Measurements from ENCODE around the gene LYSMD3.

GRCh38 chr5:90483206-90483605 lies 46.2 kb downstream of the LYSMD3 start:
- TF ChIP-seq POLR2AphosphoS5 (IDR thresholded peaks at IDR 0.05): no peak
- TF ChIP-seq, protein P1, sequence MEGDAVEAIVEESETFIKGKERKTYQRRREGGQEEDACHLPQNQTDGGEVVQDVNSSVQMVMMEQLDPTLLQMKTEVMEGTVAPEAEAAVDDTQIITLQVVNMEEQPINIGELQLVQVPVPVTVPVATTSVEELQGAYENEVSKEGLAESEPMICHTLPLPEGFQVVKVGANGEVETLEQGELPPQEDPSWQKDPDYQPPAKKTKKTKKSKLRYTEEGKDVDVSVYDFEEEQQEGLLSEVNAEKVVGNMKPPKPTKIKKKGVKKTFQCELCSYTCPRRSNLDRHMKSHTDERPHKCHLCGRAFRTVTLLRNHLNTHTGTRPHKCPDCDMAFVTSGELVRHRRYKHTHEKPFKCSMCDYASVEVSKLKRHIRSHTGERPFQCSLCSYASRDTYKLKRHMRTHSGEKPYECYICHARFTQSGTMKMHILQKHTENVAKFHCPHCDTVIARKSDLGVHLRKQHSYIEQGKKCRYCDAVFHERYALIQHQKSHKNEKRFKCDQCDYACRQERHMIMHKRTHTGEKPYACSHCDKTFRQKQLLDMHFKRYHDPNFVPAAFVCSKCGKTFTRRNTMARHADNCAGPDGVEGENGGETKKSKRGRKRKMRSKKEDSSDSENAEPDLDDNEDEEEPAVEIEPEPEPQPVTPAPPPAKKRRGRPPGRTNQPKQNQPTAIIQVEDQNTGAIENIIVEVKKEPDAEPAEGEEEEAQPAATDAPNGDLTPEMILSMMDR (IDR thresholded peaks at IDR 0.05): no peak
- no peak for TF ChIP-seq POLR2A (IDR thresholded peaks at IDR 0.05)
- TF ChIP-seq EP300 (IDR thresholded peaks at IDR 0.05): no peak
